Breast epithelium (tissue), 3 donors: Measurements from ENCODE around the gene ANKRD39.

Experiments used
- CTCF ChIP-seq, 3 donors: fragments of 450-650 bp; IDR thresholded peaks; one replicate each; pipeline ENCODE4 v1.5.1; 2016 to 2017; ENCODE audit warnings: antibody characterized with exemption in 3 of 3, mild to moderate bottlenecking in 3 of 3, moderate library complexity in 3 of 3
- POLR2A ChIP-seq: fragments of 450-650 bp; IDR thresholded peaks from one replicate; pipeline ENCODE4 v1.6.1; 2016; ENCODE audit warnings: antibody characterized with exemption, mild to moderate bottlenecking, moderate library complexity
- POLR2AphosphoS5 ChIP-seq, 3 donors: sonication (generic); formaldehyde crosslinking; IDR thresholded peaks; one replicate each; pipeline ENCODE4 v1.6.1; 2017; ENCODE audit warnings: antibody characterized with exemption in 3 of 3

DNA sequence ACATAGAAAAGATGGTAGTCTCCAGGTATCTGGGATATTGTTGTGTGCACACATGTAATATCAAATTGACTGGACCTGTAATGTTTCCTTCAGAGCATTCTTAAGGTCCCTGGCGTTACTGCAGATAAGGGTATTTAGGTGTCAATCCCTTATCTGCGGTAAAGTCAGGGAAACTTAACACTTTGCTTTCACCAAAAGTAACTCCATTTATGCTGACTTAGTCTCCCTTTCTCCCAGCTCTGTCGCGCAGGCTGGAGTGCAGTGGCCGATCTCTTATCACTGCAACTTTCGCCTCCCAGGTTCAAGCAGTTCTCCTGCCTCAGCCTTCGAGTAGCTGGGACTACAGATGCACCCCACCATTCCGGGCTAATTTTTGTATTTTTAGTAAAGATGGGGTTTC, 39.9 kb downstream of the ANKRD39 start:
- TF ChIP-seq POLR2A, result no peak
- no peak for TF ChIP-seq CTCF (IDR thresholded peaks at IDR 0.05)
- TF ChIP-seq POLR2AphosphoS5 (IDR thresholded peaks at IDR 0.05), result no peak
